HCT116 (cell line): Measurements from ENCODE around the gene GNG7.

Source experiments
- ATF3 ChIP-seq: IDR thresholded peaks from 2 replicates; pipeline ENCODE4 v1.6.1; 2012
- CTCF ChIP-seq, 3 experiments: fragments of 200-600 bp in 1 of 3; sonication (generic) in 1 of 3; IDR thresholded peaks in 2 of 3; conservative IDR thresholded peaks in 1 of 3; 2 replicates each; pipeline ENCODE4 v1.5.1; 2012 to 2017; ENCODE audit warnings: low read depth in 2 of 3, low read length in 2 of 3, antibody characterized with exemption in 1 of 3, borderline replicate concordance in 1 of 3, control low read depth in 1 of 3, mild to moderate bottlenecking in 1 of 3, mixed read lengths in 1 of 3, mixed run types in 1 of 3, moderate library complexity in 1 of 3; ENCODE audit not compliant: insufficient read depth in 1 of 3
- EZH2 ChIP-seq: fragments of 200-600 bp; sonication (generic); IDR thresholded peaks from 2 replicates; pipeline ENCODE4 v1.6.1; 2017; ENCODE audit warnings: antibody characterized with exemption, mixed run types
- EZH2phosphoT487 ChIP-seq: fragments of 200-600 bp; IDR thresholded peaks from 2 replicates; pipeline ENCODE4 v1.6.1; 2018; ENCODE audit warnings: antibody characterized with exemption, borderline replicate concordance
- JUND ChIP-seq: IDR thresholded peaks from 2 replicates; pipeline ENCODE4 v1.6.1; 2012
- MAX ChIP-seq: IDR thresholded peaks from 2 replicates; pipeline ENCODE4 v1.6.1; 2012
- POLR2A ChIP-seq: IDR thresholded peaks from 2 replicates; pipeline ENCODE4 v1.7.0; 2011; ENCODE audit warnings: borderline replicate concordance; ENCODE audit not compliant: insufficient read depth, insufficient read length; ENCODE audit errors: extremely low read depth
- POLR2AphosphoS5 ChIP-seq: IDR thresholded peaks from 2 replicates; pipeline ENCODE4 v1.6.1; 2011; ENCODE audit warnings: mild to moderate bottlenecking, low read depth, low read length, moderate library complexity
- RAD21 ChIP-seq: IDR thresholded peaks from 2 replicates; pipeline ENCODE4 v1.6.1; 2012; ENCODE audit warnings: low read depth, mild to moderate bottlenecking
- REST ChIP-seq: IDR thresholded peaks from 2 replicates; pipeline ENCODE4 v1.6.1; 2012; ENCODE audit warnings: low read depth
- SIN3A ChIP-seq: IDR thresholded peaks from 2 replicates; pipeline ENCODE4 v1.6.1; 2012; ENCODE audit warnings: low read depth
- YY1 ChIP-seq: IDR thresholded peaks from 2 replicates; pipeline ENCODE4 v1.6.1; 2011; ENCODE audit warnings: low read length, low read depth, moderate library complexity, mild to moderate bottlenecking; ENCODE audit not compliant: insufficient replicate concordance; ENCODE audit errors: extremely low read depth
- ZBTB33 ChIP-seq: IDR thresholded peaks from 2 replicates; pipeline ENCODE4 v1.6.1; 2011; ENCODE audit warnings: mild to moderate bottlenecking, low read length, moderate library complexity; ENCODE audit not compliant: insufficient replicate concordance; ENCODE audit errors: extremely low read depth
- ZNF274 ChIP-seq: fragments of 200-500 bp; sonication (Bioruptor generic); IDR thresholded peaks from 2 replicates; pipeline ENCODE4 v1.6.1; 2014; ENCODE audit warnings: mild to moderate bottlenecking, low read depth, low read length, inconsistent platforms

GRCh38 chr19:2732883-2733282 lies 30.4 kb upstream of the GNG7 start:
- TF ChIP-seq CTCF (IDR thresholded peaks at IDR 0.05 in 2 of 3, conservative IDR thresholded peaks at IDR 0.05 in 1 of 3; ENCODE audit: borderline replicate concordance in 1 of 3, insufficient read depth in 1 of 3, low read depth in 2 of 3, low read length in 2 of 3) = no peak
- no peak for TF ChIP-seq ATF3
- TF ChIP-seq POLR2A = no peak
- no peak for TF ChIP-seq EZH2
- no peak for TF ChIP-seq EZH2phosphoT487
- TF ChIP-seq YY1 = no peak
- no peak for TF ChIP-seq POLR2AphosphoS5
- no peak for TF ChIP-seq JUND
- TF ChIP-seq SIN3A = no peak
- TF ChIP-seq MAX = no peak
- TF ChIP-seq ZBTB33 = no peak
- no peak for TF ChIP-seq REST
- no peak for TF ChIP-seq ZNF274
- TF ChIP-seq RAD21 = no peak
